ENCODE measurements around the gene EPHB1. TPM values are rescaled to one million over a fixed set of nuclear protein-coding genes. Genes with fewer than 3 reads are reported as not detected.

The EPHB1 gene
- total RNA-seq, 4 donors from 2014 or later, result 0.16 to 1.5 (median 0.59) TPM

GRCh38 chr3:135155228-135155627 is 360.2 kb downstream of the EPHB1 start:
- TF ChIP-seq CTCF (IDR thresholded peaks at IDR 0.05; ENCODE audit: low read depth), result no peak

GRCh38 chr3:135155791-135156190 is 360.7 kb downstream of the EPHB1 start:
- no peak for TF ChIP-seq CTCF (IDR thresholded peaks at IDR 0.05; ENCODE audit: low read depth)

GRCh38 chr3:135157045-135157740 is 362.1 kb downstream of the EPHB1 start:
- no peak for TF ChIP-seq CTCF (IDR thresholded peaks at IDR 0.05; ENCODE audit: low read depth)

GRCh38 chr3:135158520-135158919 is 363.5 kb downstream of the EPHB1 start:
- TF ChIP-seq CTCF (IDR thresholded peaks at IDR 0.05; ENCODE audit: low read depth), result no peak

- TF ChIP-seq CTCF (IDR thresholded peaks at IDR 0.05; ENCODE audit: low read depth), result no peak
Observed at GRCh38 chr3:135159681-135160247, 364.7 kb downstream of the EPHB1 start.

- TF ChIP-seq CTCF (IDR thresholded peaks at IDR 0.05; ENCODE audit: low read depth), result no peak
Observed at GRCh38 chr3:135161425-135161824, 366.4 kb downstream of the EPHB1 start.

- no peak for TF ChIP-seq CTCF (IDR thresholded peaks at IDR 0.05; ENCODE audit: low read depth)
Observed at GRCh38 chr3:135163701-135164100, 368.6 kb downstream of the EPHB1 start.

All from subcutaneous adipose tissue (tissue), 4 donors.